Endothelial cell of hepatic sinusoid (primary cell): ENCODE results near the gene RBCK1.

ENCODE experiments used
- in situ Hi-C: cut with HindIII; loops from 2 replicates; pipeline ENCODE4 v1.10.0; 2017; ENCODE audit warnings: low sequenced_read_pairs

Gene RBCK1

GRCh38 chr20:396619-397431 is 11.3 kb upstream of the RBCK1 start:
- in situ Hi-C loops: no loop called here

DNA sequence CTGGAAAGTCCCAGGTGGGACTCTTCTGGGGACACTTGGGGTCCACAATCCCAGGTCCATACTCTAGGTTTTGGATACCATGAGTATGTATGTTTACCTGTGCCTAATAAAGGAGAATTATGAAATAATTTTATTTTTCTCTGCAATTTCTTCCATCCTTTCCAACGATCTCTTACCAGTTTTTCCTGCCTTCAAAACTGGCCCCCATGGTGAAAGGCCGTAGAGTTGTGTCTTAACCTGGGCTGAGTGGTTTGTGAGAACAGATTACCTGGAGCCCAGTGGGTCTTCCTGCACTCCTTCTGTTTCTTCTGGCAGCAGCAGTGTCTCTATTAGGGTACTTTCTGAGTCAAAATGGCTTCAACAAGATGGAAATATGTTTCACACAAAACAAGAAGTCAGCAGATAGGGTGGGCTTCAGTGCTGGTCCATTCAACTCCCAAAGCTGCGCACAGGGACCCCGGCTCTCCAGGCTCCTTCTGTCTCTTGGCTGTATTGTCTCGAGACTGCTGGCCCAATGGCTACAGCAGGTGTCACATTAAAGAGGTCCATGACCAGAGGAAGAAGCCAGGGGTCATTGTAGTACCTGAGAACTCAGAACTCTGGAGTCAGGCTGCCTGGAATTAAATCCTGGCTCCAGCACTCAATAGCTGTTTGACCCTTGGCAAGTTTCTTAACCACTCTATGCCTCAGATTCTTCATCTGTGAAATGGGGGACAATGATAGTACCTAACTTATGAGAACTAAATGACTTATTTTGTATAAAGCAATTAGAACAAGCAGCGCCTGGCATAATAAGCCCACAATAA is 10.5 kb upstream of the RBCK1 start:
- in situ Hi-C loops: no loop called here

- in situ Hi-C loops: no loop called here
Measured at GRCh38 chr20:399182-399707, 8.9 kb upstream of the RBCK1 start.

DNA sequence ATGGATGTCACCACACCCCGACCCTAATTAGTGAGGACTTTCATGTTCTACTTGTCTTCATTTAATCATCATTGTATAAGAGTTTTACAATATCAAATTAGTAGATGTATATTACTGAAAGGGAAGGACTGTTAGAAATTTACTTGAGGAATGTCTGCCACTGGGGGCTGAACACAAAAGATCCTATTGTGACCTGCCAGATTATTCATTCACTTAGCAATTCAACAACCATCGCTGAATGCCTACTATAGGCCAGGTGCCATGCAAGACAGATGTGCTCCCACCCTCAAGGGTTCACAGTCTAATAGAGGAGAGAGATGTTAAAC is 8.0 kb upstream of the RBCK1 start:
- in situ Hi-C loops: loop anchor here (5.0 kb wide), 1 partner anchor 38 kb away; no protein-coding TSS in a partner anchor

DNA sequence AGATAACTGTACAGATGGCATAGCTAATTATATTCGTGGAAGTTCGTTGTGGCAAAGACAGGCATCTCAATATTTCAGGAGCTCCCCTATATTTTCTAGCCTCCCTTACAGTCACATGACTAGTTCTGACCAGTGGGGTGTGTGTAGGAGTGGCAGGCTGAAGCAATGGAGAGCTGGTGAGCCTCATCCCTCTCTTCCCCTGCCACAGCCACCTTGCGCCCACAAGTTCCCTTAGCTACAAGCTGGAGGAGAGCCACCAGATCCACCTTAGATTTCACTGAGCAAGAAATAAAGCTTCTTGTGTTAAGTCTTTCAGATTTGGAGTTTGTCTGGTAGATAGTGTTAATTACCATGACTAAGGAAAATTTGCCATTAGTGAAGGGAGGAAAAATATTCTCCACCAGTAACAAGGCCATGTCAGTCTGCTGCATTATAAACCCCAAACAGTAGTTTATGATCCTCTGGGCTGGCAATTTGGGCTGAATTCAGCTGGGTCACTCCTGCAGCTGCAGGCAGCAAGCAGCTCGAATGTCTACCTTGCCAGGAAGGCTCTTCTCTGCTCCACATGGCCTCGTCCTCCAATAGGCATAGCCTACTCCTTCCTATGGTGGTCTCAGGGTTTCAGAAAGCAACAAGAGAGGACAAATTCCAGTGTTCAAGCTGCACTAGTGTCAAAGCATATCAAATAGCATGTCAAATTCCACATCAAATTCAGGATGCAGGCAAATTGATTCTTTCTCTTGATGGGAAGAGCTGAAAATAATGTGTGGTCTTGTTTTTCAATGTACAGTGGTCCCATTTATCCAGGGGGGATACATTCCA is 7.4 kb upstream of the RBCK1 start:
- in situ Hi-C loops: loop anchor here (5.0 kb wide), 1 partner anchor 38 kb away; no protein-coding TSS in a partner anchor

GRCh38 chr20:401682-402495 is 6.2 kb upstream of the RBCK1 start:
- in situ Hi-C loops: loop anchor here (5.0 kb wide), 1 partner anchor 40 kb away; no protein-coding TSS in a partner anchor

- in situ Hi-C loops: loop anchor here (5.0 kb wide), 1 partner anchor 40 kb away; no protein-coding TSS in a partner anchor
Measured at GRCh38 chr20:402496-402885, 5.6 kb upstream of the RBCK1 start.

DNA sequence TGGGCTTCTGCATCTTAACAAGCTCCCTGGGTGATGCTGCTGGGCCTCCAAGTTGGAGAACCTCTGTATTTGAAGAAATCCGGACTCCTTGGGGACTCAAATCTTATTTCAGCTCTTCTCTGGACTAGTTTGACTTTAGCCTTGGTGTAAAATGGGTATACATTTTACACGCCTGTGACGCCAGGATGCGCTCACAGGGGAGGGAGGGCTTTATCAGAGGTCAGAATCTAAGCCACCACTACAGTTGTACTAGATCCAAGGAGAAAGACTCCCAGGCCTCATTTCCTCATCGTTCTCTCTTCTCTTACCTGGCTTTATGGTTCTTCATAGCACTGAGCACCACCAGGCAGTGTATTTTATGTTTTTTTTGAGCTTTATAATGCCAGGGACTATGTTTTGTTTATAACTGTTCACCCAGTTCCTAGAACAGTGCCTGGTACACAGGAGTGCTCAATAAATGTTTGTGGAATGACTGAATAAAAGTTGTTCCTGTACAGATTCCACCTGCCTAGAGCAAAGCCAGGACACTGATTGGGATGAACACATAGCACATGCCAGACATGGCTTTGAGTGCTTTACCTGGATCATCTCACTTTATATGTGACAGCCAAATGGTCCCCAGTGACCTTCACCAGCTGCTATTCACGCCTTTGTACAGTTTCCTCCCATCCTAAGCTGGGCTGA is 5.1 kb upstream of the RBCK1 start:
- in situ Hi-C loops: loop anchor here (5.0 kb wide), 1 partner anchor 41 kb away; no protein-coding TSS in a partner anchor

DNA sequence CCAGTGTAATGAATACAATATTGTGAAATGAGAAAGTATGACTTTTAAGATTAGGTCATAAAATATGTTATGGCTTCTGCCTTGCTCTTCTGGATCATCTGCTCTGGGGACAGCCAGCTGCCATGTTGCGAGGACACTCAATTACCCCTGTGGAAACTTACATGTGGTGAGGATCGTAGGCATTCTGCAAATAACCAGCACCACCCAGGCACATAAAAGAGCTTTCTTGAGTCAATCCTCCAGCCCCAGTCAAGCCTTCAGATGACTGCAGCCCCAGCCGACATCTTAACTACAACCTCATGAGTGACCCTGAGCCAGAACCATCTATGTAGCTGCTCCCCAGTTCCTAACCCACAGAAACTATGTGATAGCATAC is 4.5 kb upstream of the RBCK1 start:
- in situ Hi-C loops: loop anchor here (5.0 kb wide), 1 partner anchor 41 kb away; no protein-coding TSS in a partner anchor

- in situ Hi-C loops: loop anchor here (5.0 kb wide), 1 partner anchor 42 kb away; no protein-coding TSS in a partner anchor
Measured at GRCh38 chr20:404088-404487, 4.0 kb upstream of the RBCK1 start.

DNA sequence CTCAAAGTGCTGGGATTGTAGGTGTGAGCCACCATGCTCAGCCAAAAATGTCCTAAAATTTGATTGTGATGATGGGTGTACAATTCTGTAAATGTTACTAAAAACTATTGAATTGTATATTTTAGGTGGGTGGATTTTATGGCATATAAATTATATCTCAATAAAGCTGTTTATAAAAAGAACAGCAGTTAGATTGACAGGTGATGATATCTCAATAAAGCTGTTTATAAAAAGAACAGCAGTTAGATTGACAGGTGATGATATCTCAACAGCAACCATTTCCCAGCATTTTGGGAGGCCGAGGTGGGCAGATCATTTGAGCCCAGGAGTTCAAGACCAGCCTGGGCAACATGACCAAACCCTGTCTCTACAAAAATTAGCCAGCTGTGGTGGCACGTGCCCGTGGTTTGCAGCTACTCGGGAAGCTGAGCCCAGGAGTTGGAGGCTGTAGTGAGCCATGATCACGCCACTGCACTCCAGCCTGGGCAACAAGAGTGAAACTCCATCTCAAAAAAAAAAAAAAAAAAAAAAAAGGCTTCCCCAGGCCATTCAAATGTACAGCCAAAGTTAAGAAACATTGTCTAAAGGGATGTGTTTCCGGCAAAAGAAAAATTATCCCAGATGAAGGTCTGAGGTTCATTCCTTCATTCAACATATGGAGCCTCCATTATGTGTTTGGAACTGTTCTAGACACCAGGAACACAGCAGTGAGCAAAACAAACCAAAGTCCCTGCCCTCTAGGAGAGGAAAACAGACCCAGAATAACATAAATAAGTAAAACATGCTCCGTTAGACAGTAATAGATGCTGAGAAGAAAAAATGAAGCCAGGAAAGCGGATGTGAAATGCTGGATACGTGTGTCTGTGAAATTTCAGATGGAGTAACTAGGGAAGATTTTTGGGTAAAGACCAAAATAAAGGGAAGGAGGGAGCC is 1.6 kb upstream of the RBCK1 start:
- in situ Hi-C loops: no loop called here

DNA sequence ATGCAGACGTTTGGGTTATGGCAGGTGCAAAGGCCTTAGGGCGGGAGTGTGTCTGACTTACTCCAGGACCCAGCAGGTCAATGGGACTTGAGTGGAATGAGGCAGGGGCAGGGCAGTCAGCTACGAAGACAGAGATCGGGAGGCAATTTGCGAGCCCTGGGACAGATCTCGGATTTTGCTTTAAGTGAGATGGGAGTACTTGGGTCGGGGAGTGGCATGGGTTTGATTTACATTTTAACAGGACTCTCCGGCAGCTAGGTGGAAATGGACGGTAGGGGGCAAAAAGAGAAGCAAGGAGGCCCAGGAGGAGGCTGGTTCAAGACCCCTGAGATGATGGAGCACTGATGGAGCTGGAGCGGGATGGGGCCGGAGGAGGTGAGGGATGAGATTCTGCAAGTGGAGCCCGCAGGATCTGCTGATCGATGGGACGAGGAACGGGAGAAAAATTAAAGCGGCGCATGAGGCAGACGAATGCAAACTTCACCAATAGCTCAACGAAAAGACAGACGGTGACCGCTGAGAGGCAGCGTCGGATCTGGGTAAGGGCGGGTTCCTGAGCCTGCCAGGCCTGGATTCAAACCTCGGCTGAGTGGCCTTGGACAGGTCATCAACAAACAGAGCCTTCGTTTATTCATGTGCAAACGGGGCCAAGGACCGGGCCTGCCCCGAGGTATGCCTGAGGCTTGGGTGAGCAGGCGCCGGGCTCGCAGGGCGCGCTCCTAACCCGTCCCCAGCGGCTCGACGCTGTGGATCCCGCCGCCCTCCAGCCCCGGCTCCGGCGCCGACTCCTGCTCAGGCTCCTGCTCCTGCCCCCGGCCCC is 756 bp upstream of the RBCK1 start:
- in situ Hi-C loops: no loop called here

DNA sequence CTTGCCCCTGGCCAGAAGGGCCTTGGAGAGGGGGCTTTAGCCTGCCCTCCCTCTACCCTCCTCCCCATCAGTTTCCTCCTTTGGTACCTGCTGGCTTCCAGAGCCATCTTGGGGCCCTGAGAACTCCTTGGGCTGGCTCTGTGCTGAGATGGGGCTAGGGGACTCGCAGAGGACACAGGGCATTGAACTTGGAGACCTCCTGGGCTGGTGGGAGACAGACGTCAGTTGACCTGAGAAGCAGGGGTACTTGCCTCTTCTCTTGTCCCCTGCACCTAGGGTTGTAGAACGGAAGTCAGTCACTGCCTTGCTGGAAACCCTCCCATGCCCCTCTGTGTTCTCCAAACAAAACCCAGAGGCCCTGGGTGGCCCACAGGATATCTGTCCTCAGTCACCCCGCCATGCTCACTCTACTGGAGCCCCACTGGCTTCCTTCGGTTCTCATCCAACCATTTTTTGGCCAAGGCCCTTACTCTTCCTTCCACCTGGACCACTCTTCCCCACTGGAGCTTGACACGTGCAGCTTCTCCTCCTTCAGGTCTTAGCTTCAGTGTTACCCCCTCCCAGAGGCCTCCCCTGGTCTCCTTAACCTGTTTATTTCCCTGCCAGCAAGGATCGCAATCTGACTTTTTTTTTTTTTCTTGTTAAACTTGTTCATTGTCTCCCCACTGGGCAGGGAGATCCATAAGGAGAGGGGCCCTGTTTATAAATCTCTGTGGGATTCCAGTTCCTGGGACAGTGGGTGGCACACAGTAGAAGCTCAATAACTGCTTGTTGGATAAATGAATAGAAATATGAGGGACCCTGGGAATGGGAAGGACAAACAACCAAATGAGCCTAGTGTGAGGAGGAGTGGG is 971 bp downstream of the RBCK1 start:
- in situ Hi-C loops: no loop called here

DNA sequence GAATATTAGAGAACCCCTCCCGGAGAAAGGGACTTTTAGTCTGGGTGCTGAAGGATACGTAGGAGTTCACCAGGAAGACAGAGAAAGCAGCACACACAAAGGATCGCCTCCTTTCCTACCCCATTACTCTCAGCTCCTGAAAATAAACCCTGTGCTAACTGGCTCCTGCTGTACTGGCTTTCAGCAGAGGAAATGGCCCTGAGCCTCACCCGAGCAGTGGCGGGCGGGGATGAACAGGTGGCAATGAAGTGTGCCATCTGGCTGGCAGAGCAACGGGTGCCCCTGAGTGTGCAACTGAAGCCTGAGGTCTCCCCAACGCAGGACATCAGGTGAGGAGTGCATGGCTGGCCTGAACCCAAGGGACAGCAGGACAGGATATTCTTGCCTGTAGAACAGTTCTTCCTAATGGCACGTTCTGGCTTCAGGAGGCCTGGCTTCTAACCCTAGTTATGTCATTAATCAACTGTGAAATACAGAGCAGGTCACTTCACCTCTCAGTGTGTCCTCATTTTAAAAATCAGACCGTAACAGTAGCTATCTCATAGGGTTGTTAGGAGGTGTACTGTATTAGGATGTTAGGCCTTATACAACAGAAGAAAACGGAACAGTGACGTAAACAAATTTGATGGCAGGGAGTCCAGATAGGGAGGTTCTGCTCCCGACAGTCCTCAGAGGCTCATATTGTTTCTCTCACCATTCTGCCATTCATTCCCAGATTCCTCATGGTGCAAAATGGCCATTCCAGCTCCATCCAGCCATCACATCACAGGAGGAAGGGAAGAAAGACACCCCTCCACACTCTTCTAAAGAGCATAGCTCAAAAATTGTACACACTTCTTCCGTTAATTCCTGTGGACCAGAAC is 1.8 kb downstream of the RBCK1 start:
- in situ Hi-C loops: no loop called here

DNA sequence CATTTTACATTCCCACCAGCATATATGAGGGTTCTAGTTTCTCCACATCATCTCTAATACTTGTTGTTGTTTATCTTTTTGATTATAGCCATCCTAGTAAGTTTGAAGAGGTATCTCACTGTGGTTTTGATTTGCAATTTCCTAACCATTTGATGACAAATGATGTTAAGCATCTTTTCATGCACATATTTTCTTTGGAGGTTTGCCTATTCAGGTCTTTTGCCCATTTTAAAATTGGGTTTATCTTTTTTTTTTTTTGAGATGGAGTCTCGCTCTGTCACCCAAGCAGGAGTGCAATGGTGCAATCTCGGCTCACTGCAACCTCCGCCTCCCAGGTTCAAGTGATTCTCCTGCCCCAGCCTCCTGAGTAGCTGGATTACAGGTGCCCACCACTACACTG is 4.0 kb downstream of the RBCK1 start:
- in situ Hi-C loops: no loop called here

DNA sequence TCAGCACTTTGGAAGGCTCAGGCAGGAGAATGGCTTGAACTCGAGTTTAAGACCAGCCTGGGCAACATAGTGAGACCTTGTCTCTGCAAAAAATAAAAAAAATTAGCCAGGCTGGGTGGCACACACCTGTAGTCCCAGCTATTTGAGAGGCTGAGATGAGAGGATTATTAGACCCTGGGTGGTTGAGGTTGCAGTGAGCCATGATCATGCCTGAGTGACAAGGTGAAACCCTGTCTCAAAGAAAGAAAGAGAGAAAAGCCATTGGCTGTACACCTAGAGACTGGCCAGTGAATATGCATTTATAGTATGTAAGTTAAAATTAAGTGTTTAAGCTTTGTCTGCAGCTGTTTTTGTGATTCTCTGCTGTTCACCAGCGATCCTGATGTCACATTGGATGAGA is 6.1 kb downstream of the RBCK1 start:
- in situ Hi-C loops: no loop called here
